ENCODE data around the gene FABP6. TPM values are rescaled to one million over a fixed set of nuclear protein-coding genes. Genes with fewer than 3 reads are reported as not detected.

The FABP6 gene
- total RNA-seq, 4 donors from 2014 or later = 2.5 TPM; not detected in 3

- Histone ChIP-seq H3K36me3 (no peaks in the 10 kb centered on the region), H3K27ac (no peak overlapping the region), H3K9me3 (no peaks in the 10 kb centered on the region), H3K4me1 (peaks cover 20% of the 10 kb centered on the region), H3K4me3 (no peak overlapping the region), H3K27me3 (no peaks in the 10 kb centered on the region)
- WGBS = 90% methylated on average over 4 of the region's 5 CpGs
- TF ChIP-seq CTCF (IDR thresholded peaks at IDR 0.05) (no peak), POLR2A (IDR thresholded peaks at IDR 0.05) (no peak), EP300 (IDR thresholded peaks at IDR 0.05) (no peak), POLR2AphosphoS5 (IDR thresholded peaks at IDR 0.05) (no peak)
- DNase-seq (ENCODE audit: low spot score in 2 of 2) = no peak
Measured at GRCh38 chr5:160274483-160274931, 45.2 kb downstream of the FABP6 start.

- DNase-seq (ENCODE audit: low spot score in 2 of 2) = no peak
- Histone ChIP-seq H3K9me3 (no peaks in the 10 kb centered on the region), H3K27ac (no peak overlapping the region), H3K4me1 (no peaks in the 10 kb centered on the region), H3K4me3 (no peak overlapping the region), H3K36me3 (no peaks in the 10 kb centered on the region), H3K27me3 (no peaks in the 10 kb centered on the region)
- 59% methylated on average over 2 of the region's 7 CpGs for WGBS
- no peak for TF ChIP-seq POLR2AphosphoS5 (IDR thresholded peaks at IDR 0.05)
- TF ChIP-seq EP300 (IDR thresholded peaks at IDR 0.05) = no peak
- TF ChIP-seq CTCF (IDR thresholded peaks at IDR 0.05) = no peak
- TF ChIP-seq POLR2A (IDR thresholded peaks at IDR 0.05) = no peak
Measured at GRCh38 chr5:160278343-160278742, 49.0 kb downstream of the FABP6 start.

DNA sequence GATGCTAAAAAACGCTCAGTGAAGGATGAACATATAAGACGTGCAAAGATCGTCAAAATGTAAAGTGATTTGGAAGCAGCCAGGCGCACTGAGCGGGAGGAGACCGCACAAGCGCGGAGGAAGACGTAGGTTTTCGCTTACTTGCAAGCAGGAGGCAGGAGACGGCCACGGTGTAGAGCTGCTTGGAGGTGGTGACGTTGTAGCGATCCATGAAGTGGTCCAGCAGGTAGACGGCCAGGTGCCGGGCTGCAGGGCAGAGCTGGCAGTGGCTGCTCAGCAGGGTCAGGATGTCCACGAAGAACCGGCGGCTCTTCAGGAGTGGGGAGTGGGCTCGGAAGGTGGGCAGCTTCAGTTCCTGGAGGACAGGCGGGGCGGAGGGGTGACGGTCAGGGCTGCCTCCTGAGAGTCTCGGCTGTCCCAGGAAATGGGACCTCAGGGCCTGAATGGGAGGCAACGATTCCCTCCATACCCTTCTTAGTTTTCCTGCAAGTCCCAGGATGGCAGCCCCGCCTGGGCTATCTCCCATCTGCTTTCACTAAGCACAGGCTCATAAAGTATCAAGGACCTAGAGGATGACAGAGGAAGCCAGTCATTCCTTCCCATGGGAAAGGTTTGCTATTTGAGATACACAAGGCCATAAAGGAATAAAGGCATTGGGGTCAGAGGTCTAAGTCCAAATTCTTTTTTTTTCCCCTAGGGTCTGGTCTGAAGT is 51.2 kb downstream of the FABP6 start:
- Histone ChIP-seq H3K27me3 (no peaks in the 10 kb centered on the region), H3K4me3 (no peak overlapping the region), H3K36me3 (no peaks in the 10 kb centered on the region), H3K9me3 (no peaks in the 10 kb centered on the region), H3K27ac (no peak overlapping the region), H3K4me1 (no peaks in the 10 kb centered on the region)
- TF ChIP-seq POLR2A (IDR thresholded peaks at IDR 0.05) = no peak
- no peak for TF ChIP-seq EP300 (IDR thresholded peaks at IDR 0.05)
- no peak for TF ChIP-seq POLR2AphosphoS5 (IDR thresholded peaks at IDR 0.05)
- TF ChIP-seq CTCF (IDR thresholded peaks at IDR 0.05) = no peak
- DNase-seq (ENCODE audit: low spot score in 2 of 2) = no peak
- WGBS = 92% methylated on average over 26 of the region's 26 CpGs

DNA sequence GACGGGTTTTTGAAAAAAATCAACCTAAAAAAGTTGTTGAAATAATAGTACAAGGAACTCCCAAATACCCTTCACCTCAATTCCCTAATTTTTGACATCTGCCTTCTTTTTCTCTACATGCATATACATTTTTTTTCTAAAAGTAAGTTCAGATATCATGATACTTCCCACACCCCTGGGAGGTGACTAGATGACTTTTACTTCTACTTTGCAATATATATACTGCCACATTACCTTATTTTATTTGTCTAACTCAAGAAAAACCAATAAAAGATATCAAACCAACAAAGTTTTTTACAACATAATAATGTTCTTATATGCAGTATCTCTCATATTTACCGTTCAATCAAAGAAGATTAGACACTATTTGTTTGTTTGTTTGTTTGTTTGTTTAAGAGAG is 52.0 kb downstream of the FABP6 start:
- TF ChIP-seq POLR2AphosphoS5 (IDR thresholded peaks at IDR 0.05) (no peak), POLR2A (IDR thresholded peaks at IDR 0.05) (no peak), CTCF (IDR thresholded peaks at IDR 0.05) (no peak), EP300 (IDR thresholded peaks at IDR 0.05) (no peak)
- H3K9me3 ChIP-seq = no peaks in the 10 kb centered on the region
- 89% methylated on average over 2 of the region's 2 CpGs for WGBS
- H3K4me3 ChIP-seq = no peak overlapping the region
- no peak for DNase-seq (ENCODE audit: low spot score in 2 of 2)
- H3K36me3 ChIP-seq = no peaks in the 10 kb centered on the region
- H3K27me3 ChIP-seq = no peaks in the 10 kb centered on the region
- H3K4me1 ChIP-seq = no peaks in the 10 kb centered on the region
- no peak overlapping the region for H3K27ac ChIP-seq

- no peaks in the 10 kb centered on the region for H3K36me3 ChIP-seq
- TF ChIP-seq EP300 (IDR thresholded peaks at IDR 0.05) (no peak), CTCF (IDR thresholded peaks at IDR 0.05) (no peak)
- WGBS = 95% methylated on average over 4 of the region's 4 CpGs
- H3K27me3 ChIP-seq = no peaks in the 10 kb centered on the region
- peaks cover 13% of the 10 kb centered on the region for H3K4me1 ChIP-seq
- no peak for DNase-seq (ENCODE audit: low spot score in 2 of 2)
- H3K9me3 ChIP-seq = no peaks in the 10 kb centered on the region
- H3K27ac ChIP-seq = no peak overlapping the region
- H3K4me3 ChIP-seq = no peak overlapping the region
Measured at GRCh38 chr5:160284291-160284873, 55.1 kb downstream of the FABP6 start.

Measured in suprapubic skin (tissue), 4 donors.